Brain microvascular endothelial cell (primary cell): Measurements from ENCODE around the gene NOSTRIN.

Experiments used
- DNase-seq: peaks from one replicate; pipeline ENCODE4 v3.0.0-alpha.2; 2020
- H3K27ac ChIP-seq: fragments of 250-450 bp; sonication (Bioruptor Pico); 2 replicates; pipeline ENCODE4 v1.5.1; 2020; ENCODE audit warnings: mild to moderate bottlenecking, moderate library complexity
- H3K27me3 ChIP-seq: fragments of 250-450 bp; sonication (Bioruptor Pico); replicated peaks from 2 replicates; pipeline ENCODE4 v1.5.1; 2020; ENCODE audit warnings: mild to moderate bottlenecking
- H3K36me3 ChIP-seq: fragments of 250-450 bp; sonication (Bioruptor Pico); replicated peaks from 2 replicates; pipeline ENCODE4 v1.5.1; 2020; ENCODE audit warnings: mild to moderate bottlenecking
- H3K4me3 ChIP-seq: 2 replicates; pipeline ENCODE4 v1.5.1; 2011; ENCODE audit warnings: low read depth, mild to moderate bottlenecking, control low read depth, low read length, moderate library complexity
- CTCF ChIP-seq: IDR thresholded peaks from 2 replicates; pipeline ENCODE4 v1.5.1; 2011; ENCODE audit warnings: low read depth, mild to moderate bottlenecking, moderate library complexity, low read length, control low read depth, inconsistent platforms; ENCODE audit errors: missing control alignments
- in situ Hi-C: cut with HindIII; loops from 2 replicates; pipeline ENCODE4 v1.10.0; 2017; ENCODE audit warnings: low sequenced_read_pairs, low pct_ligation_motif_present

Gene NOSTRIN

DNA sequence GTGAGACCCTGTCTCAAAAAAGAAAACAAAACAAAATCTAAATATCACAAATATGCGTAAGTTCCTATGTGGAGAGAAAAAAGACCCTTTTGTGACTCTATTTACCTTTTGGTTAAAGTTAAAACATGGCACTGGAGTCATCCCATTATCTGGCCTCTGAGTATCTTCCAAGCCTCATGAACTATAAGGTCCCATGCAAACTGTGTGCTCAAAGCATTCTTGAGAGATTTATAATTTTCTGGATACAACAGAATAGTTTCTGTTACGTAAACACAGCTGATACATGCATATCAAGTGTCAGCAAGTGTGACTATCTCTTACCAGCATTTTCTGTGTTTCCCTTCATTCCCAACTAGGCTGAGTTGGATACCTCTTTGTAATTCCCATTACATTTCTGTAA is 8.8 kb upstream of the NOSTRIN start:
- no peak for DNase-seq
- Histone ChIP-seq H3K27ac (no peak overlapping the region), H3K36me3 (no peaks in the 10 kb centered on the region), H3K4me3 (no peak overlapping the region), H3K27me3 (no peaks in the 10 kb centered on the region)
- no peak for TF ChIP-seq CTCF
- in situ Hi-C loops, result no loop called here

DNA sequence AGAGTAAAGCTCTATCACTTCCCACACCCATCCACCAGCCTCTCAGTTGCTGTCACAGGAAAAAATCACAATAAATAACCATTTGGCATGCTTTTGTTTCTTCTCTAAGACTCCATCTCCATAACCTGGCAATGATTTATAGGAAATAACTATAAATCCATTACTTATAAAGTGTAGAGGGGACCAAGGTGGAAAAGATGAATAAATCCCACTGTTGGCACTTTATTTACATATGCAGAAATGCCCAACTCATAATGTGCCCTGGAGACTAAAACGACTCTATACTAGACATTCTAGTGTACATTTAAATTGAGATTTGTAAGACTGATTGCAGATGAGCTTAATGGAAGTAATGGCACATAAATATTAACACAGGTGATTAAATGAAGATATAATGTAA is 7.5 kb upstream of the NOSTRIN start:
- H3K4me3 ChIP-seq, result no peak overlapping the region
- H3K27ac ChIP-seq, result no peak overlapping the region
- H3K36me3 ChIP-seq, result no peaks in the 10 kb centered on the region
- in situ Hi-C loops, result no loop called here
- no peak for DNase-seq
- TF ChIP-seq CTCF, result no peak
- H3K27me3 ChIP-seq, result no peaks in the 10 kb centered on the region

- H3K4me3 ChIP-seq, result no peak overlapping the region
- no peaks in the 10 kb centered on the region for H3K36me3 ChIP-seq
- no peak for DNase-seq
- TF ChIP-seq CTCF, result no peak
- in situ Hi-C loops, result no loop called here
- H3K27ac ChIP-seq, result no peak overlapping the region
- H3K27me3 ChIP-seq, result no peaks in the 10 kb centered on the region
Observed at GRCh38 chr2:168796090-168796577, 6.3 kb upstream of the NOSTRIN start.

GRCh38 chr2:168796583-168797285 is 5.7 kb upstream of the NOSTRIN start:
- no peak for TF ChIP-seq CTCF
- no peak overlapping the region for H3K27ac ChIP-seq
- H3K27me3 ChIP-seq, result no peaks in the 10 kb centered on the region
- no peaks in the 10 kb centered on the region for H3K36me3 ChIP-seq
- DNase-seq, result no peak
- H3K4me3 ChIP-seq, result no peak overlapping the region
- in situ Hi-C loops, result no loop called here

DNA sequence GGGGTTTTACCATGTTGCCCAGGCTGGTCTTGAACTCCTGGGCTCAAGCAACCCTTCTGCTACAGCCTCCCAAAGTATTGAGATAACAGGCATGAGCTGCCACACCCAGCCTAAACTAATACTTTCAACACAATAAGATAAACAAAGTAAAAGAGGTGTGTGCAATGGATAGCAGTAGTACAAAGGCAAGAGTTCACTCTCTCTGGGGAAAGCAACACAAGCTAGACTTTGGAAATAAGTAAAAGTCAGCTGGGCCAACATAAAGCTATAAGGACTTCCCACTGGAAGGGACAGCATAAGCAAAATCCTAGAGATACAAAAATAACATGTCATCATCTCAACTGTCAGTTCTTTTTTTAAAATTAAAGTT is 5.2 kb upstream of the NOSTRIN start:
- in situ Hi-C loops, result no loop called here
- no peak for TF ChIP-seq CTCF
- Histone ChIP-seq H3K27ac (no peak overlapping the region), H3K36me3 (no peaks in the 10 kb centered on the region), H3K27me3 (no peaks in the 10 kb centered on the region), H3K4me3 (no peak overlapping the region)
- no peak for DNase-seq
